Cardiac fibroblast (primary cell): Measurements from ENCODE around the gene MORC1.
A peak's percentile ranks its signal among the peaks of the same experiment; 100 is the strongest.

Experiments
- DNase-seq, 2 donors: peaks; one replicate each; pipeline versions ENCODE4 v3.0.0 to v3.0.0-alpha.2; 2010; ENCODE audit warnings: low read depth in 2 of 2
- H3K4me3 ChIP-seq, 2 donors: replicated peaks in 1 of 2; 1 replicate in 1 of 2; 2 replicates in 1 of 2; pipeline ENCODE4 v1.5.1; 2011; ENCODE audit warnings: low read depth in 2 of 2, low read length in 2 of 2, mild to moderate bottlenecking in 2 of 2, moderate library complexity in 1 of 2
- TF ChIP-seq, protein P1 (sequence below): IDR thresholded peaks from one replicate; pipeline ENCODE4 v1.5.1; 2011; ENCODE audit warnings: low read depth, mild to moderate bottlenecking, low read length, inconsistent platforms

Gene MORC1

DNA sequence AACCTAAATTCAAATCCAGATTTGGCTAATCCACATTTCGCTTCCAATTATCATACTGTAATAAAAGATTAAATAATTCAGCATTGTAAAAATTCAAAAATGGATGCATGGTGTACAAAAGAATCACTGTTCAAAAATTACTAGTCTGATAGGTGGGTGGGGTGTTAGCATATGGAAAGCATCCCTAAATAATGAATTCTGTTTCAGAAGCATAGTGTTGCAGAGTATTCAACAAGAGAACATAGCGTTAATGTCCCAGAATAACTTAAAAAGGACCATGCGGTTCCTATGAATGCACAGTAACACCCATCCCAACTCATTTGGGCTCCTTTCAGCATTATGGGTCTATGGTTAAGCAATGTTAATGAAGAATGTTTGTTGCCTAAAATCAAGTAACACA lies 51.1 kb downstream of the MORC1 start:
- TF ChIP-seq, protein P1, sequence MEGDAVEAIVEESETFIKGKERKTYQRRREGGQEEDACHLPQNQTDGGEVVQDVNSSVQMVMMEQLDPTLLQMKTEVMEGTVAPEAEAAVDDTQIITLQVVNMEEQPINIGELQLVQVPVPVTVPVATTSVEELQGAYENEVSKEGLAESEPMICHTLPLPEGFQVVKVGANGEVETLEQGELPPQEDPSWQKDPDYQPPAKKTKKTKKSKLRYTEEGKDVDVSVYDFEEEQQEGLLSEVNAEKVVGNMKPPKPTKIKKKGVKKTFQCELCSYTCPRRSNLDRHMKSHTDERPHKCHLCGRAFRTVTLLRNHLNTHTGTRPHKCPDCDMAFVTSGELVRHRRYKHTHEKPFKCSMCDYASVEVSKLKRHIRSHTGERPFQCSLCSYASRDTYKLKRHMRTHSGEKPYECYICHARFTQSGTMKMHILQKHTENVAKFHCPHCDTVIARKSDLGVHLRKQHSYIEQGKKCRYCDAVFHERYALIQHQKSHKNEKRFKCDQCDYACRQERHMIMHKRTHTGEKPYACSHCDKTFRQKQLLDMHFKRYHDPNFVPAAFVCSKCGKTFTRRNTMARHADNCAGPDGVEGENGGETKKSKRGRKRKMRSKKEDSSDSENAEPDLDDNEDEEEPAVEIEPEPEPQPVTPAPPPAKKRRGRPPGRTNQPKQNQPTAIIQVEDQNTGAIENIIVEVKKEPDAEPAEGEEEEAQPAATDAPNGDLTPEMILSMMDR: no peak
- H3K4me3 ChIP-seq: no peak overlapping the region
- DNase-seq: no peak

DNA sequence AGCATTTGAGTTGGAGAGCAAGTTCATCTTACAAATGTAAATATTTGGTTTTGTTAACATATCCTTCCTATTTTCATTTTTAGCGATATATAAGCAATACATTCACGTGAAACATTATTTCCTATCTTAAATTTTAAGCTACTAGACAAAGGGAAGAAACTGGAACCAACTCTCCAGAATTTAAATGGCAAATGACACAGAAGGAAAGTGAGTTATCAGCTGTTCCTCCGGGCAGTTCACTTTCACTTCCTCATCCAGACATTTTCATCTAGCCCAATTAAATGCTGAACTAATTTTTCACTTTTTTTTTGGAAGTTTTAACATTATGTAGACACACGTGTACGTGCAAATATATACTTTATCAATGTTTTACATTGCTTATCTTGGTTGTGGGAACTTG lies 58.7 kb downstream of the MORC1 start:
- H3K4me3 ChIP-seq: no peak overlapping the region
- TF ChIP-seq, protein P1: no peak
- no peak for DNase-seq

GRCh38 chr3:109057616-109058015 lies 60.3 kb downstream of the MORC1 start:
- H3K4me3 ChIP-seq: no peak overlapping the region
- no peak for DNase-seq
- TF ChIP-seq, protein P1: no peak

DNA sequence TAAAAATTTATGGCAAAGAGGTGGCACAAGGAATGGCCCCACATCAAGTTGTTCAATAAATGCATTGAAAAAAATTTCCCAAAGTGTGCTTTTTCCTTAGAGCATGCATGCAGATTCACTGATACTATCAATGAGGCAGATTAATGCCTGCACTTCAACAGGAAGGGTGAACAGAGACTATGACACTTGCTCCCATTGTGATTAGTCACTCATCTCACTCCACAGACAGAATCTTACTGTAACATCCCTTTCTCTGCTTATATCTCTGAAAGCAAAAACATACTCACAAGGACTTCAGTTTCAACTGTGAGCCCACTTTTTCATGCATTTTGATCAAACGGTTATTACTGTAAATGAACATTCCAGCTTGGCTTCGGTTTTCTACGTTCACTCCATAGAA lies 60.9 kb downstream of the MORC1 start:
- DNase-seq: no peak
- no peak overlapping the region for H3K4me3 ChIP-seq
- TF ChIP-seq, protein P1: no peak

GRCh38 chr3:109050591-109051167 lies 67.3 kb downstream of the MORC1 start:
- no peak overlapping the region for H3K4me3 ChIP-seq
- TF ChIP-seq, protein P1: peak; percentile 53
- DNase-seq: peak; percentile 39 to 40

DNA sequence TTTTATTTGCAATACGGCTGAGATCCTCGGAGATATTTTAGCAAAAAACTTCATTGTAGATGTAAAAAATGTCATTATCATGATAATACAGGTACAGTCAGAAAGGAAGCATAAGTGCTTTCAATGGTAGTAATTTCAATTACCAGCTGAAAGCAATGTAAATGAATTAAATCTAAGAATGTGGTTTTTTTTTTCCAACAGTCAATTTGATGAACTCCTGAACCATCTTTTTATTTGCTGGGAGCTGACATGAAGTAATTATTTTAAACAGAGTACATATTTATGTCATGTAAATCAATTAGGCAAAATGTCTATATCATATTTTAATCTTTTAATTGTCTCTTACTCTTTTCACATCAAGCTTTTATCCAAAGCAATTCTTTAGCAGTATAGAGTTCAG lies 70.6 kb downstream of the MORC1 start:
- H3K4me3 ChIP-seq: no peak overlapping the region
- no peak for DNase-seq
- TF ChIP-seq, protein P1: no peak
